Natural killer cell (primary cell): ENCODE results near the gene WLS. TPM values are rescaled to one million over a fixed set of nuclear protein-coding genes. Genes with fewer than 3 reads are reported as not detected.

ENCODE experiments used
- ATAC-seq, 3 donors: fragments of 150-1000 bp in 2 of 3; fragments of 200-7000 bp in 1 of 3; cut with Tn5 transposase; 1 replicate in 1 of 3; 2 replicates in 2 of 3; pipeline ENCODE4 v1.10.0; 2021; ENCODE audit warnings: mild to moderate bottlenecking in 2 of 3, moderate library complexity in 2 of 3
- DNase-seq, 2 donors: peaks; one replicate each; pipeline versions ENCODE4 v3.0.0 to v3.0.0-alpha.2; 2013 to 2021; ENCODE audit warnings: mixed read lengths in 1 of 2
- H3K27ac ChIP-seq: one replicate; pipeline ENCODE4 v1.5.1; 2013; ENCODE audit warnings: mild to moderate bottlenecking, low read length
- H3K27me3 ChIP-seq: one replicate; pipeline ENCODE4 v1.6.1; 2013; ENCODE audit warnings: low read length; ENCODE audit not compliant: control insufficient read depth, insufficient read depth
- H3K36me3 ChIP-seq: one replicate; pipeline ENCODE4 v1.6.1; 2013; ENCODE audit warnings: low read length; ENCODE audit not compliant: control insufficient read depth, insufficient read depth
- H3K4me1 ChIP-seq: one replicate; pipeline ENCODE4 v1.6.1; 2013; ENCODE audit warnings: low read length; ENCODE audit not compliant: control insufficient read depth, insufficient read depth
- H3K4me3 ChIP-seq: one replicate; pipeline ENCODE4 v1.5.1; 2013; ENCODE audit warnings: low read length
- H3K9me3 ChIP-seq: one replicate; pipeline ENCODE4 v1.6.1; 2013; ENCODE audit warnings: low read length; ENCODE audit not compliant: control insufficient read depth, insufficient read depth
- H3K27ac Mint-ChIP-seq, 2 donors: one replicate each; pipeline ENCODE4 v1.8.0; 2022; ENCODE audit warnings: mild to moderate bottlenecking in 2 of 2, mixed read lengths in 2 of 2, moderate library complexity in 1 of 2
- H3K27me3 Mint-ChIP-seq, 2 donors: one replicate each; pipeline ENCODE4 v1.8.0; 2022; ENCODE audit warnings: low read depth in 2 of 2, mixed read lengths in 2 of 2
- H3K36me3 Mint-ChIP-seq: one replicate; pipeline ENCODE4 v1.8.0; 2022; ENCODE audit warnings: mixed read lengths
- H3K4me1 Mint-ChIP-seq, 2 donors: one replicate each; pipeline ENCODE4 v1.8.0; 2022; ENCODE audit warnings: mixed read lengths in 2 of 2
- H3K4me3 Mint-ChIP-seq: one replicate; pipeline ENCODE4 v1.8.0; 2022; ENCODE audit warnings: mild to moderate bottlenecking, moderate library complexity, mixed read lengths
- H3K9me3 Mint-ChIP-seq, 2 donors: one replicate each; pipeline ENCODE4 v1.8.0; 2022; ENCODE audit warnings: mixed read lengths in 2 of 2
- WGBS: methylation state at CpG from one replicate; pipeline ENCODE4 v1.1.7; 2013; ENCODE audit warnings: missing lambda C conversion rate; ENCODE audit not compliant: insufficient coverage; 5-methylcytosine and 5-hydroxymethylcytosine counted together
- intact Hi-C: fragments of 100-400 bp; cut with micrococcal nuclease; formaldehyde crosslinking; loops from one replicate; pipeline ENCODE4 v1.14.2; 2022
- total RNA-seq, 4 donors: library from RNA; stranded (reverse); fragments of 120-200 nt in 1 of 4; gene quantifications; one replicate each; pipeline versions ENCODE4 v1.2.3 to v1.2.4, GENCODE V29; 2013 to 2022
- TF ChIP-seq, protein P1 (sequence below): fragments of 200-600 bp; IDR thresholded peaks from one replicate; pipeline ENCODE4 v1.8.0; 2022; ENCODE audit warnings: antibody characterized with exemption

Gene WLS
- total RNA-seq, 3 donors from 2014 or later (not counting 1 experiment from before 2014, with no cell fraction given), result 0.75 to 1.4 TPM; not detected in 1

DNA sequence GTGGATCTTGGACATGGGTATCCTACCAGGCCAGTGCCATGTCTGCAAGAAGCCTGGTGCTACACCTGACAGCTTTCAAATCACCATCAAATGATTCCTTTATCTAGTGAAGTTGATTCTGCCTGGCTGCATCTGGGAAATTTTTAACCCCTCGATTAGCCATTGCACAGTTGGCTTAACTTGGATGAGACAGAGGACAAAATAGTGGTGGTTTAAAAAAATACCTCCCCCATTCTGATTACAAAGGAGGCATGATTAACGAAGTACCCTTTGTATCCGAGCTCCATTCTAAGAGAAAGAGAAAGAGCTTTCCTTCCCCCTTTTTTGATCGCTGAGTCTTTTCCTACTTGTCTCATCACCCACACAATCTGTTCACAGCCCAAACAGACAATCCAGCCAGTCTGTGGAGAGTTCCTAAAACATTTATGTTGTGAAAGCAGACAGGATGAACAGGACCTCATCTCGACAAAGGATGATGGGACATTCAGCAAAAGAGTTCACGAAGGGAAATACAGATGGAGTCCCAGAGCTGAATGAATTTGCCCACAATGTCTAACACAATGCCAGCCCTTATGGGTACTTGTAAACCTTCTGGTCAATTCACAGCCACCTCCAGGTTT is 20.5 kb downstream of the WLS start:
- Histone ChIP-seq H3K27me3 (no peaks in the 10 kb centered on the region), H3K36me3 (no peaks in the 10 kb centered on the region), H3K9me3 (no peaks in the 10 kb centered on the region), H3K4me3 (no peak overlapping the region), H3K27ac (no peak overlapping the region), H3K4me1 (no peaks in the 10 kb centered on the region)
- TF ChIP-seq, protein P1, sequence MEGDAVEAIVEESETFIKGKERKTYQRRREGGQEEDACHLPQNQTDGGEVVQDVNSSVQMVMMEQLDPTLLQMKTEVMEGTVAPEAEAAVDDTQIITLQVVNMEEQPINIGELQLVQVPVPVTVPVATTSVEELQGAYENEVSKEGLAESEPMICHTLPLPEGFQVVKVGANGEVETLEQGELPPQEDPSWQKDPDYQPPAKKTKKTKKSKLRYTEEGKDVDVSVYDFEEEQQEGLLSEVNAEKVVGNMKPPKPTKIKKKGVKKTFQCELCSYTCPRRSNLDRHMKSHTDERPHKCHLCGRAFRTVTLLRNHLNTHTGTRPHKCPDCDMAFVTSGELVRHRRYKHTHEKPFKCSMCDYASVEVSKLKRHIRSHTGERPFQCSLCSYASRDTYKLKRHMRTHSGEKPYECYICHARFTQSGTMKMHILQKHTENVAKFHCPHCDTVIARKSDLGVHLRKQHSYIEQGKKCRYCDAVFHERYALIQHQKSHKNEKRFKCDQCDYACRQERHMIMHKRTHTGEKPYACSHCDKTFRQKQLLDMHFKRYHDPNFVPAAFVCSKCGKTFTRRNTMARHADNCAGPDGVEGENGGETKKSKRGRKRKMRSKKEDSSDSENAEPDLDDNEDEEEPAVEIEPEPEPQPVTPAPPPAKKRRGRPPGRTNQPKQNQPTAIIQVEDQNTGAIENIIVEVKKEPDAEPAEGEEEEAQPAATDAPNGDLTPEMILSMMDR, result no peak
- H3K27ac Mint-ChIP-seq, result no peak overlapping the region
- no peaks in the 10 kb centered on the region for H3K27me3 Mint-ChIP-seq
- ATAC-seq (no peak), DNase-seq (no peak)
- no peaks in the 10 kb centered on the region for H3K4me1 Mint-ChIP-seq
- intact Hi-C loops, result no loop called here
- WGBS, result 80% methylated on average over 4 of the region's 6 CpGs
- H3K36me3 Mint-ChIP-seq, result no peaks in the 10 kb centered on the region
- H3K4me3 Mint-ChIP-seq, result no peak overlapping the region
- peaks cover 0 to under 1% of the 10 kb centered on the region in 2 donors for H3K9me3 Mint-ChIP-seq

DNA sequence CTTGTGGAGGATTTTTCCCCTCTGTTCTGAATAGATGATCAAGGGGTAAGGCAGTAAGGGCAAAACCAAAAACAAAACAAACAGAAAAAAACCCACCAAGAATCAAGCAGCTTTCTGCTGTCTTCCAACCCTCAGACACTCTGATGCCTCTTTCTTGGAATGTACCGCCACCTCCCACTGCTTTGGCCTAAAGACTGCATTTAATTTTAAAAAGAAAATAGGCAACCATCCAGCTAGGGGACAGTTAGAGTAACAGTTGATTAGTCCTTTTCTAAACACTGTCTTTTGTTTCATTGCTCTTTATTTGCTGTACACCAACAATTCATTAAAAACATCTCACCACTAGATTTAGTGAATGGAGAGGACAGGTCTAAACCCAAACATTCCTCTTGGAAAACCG is 21.5 kb downstream of the WLS start:
- no peak overlapping the region for H3K4me3 Mint-ChIP-seq
- intact Hi-C loops, result no loop called here

DNA sequence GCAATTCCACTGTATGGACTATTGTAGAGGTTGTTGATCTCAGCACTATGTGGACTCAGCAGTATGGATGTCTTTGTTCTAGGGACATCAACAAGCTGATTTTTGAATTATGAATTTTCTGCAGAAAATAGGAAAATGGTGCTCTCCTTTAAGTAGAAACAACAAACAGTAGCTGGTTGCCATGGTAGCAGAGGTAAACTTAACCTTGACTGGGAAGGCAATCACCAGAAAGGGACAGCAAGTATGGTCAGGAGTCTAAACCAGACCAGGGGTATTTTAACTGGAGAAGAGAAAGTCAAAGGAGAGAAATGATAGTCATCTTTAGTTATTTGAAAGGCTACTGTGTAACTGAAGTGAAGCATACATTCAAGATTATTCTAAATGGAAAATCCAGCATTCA is 22.3 kb downstream of the WLS start:
- DNase-seq (no peak), ATAC-seq (no peak)
- Mint-ChIP-seq H3K9me3 (peaks cover 0 to 2% of the 10 kb centered on the region in 2 donors), H3K4me1 (no peaks in the 10 kb centered on the region), H3K27ac (no peak overlapping the region), H3K36me3 (no peaks in the 10 kb centered on the region), H3K27me3 (no peaks in the 10 kb centered on the region), H3K4me3 (no peak overlapping the region)
- H3K4me1 ChIP-seq, result no peaks in the 10 kb centered on the region
- no peaks in the 10 kb centered on the region for H3K36me3 ChIP-seq
- H3K27me3 ChIP-seq, result no peaks in the 10 kb centered on the region
- no peak overlapping the region for H3K4me3 ChIP-seq
- no peak overlapping the region for H3K27ac ChIP-seq
- TF ChIP-seq, protein P1, result no peak
- H3K9me3 ChIP-seq, result no peaks in the 10 kb centered on the region
- intact Hi-C loops, result no loop called here

More for the DNA sequence above, 21.5 kb downstream of the WLS start:
- Mint-ChIP-seq H3K4me1 (no peaks in the 10 kb centered on the region), H3K27ac (no peak overlapping the region), H3K36me3 (no peaks in the 10 kb centered on the region), H3K9me3 (peaks cover 0 to 2% of the 10 kb centered on the region in 2 donors), H3K27me3 (no peaks in the 10 kb centered on the region)
- WGBS, result 83% methylated on average over 1 of the region's 2 CpGs
- DNase-seq (no peak), ATAC-seq (no peak)
- no peaks in the 10 kb centered on the region for H3K4me1 ChIP-seq
- no peak overlapping the region for H3K4me3 ChIP-seq
- no peaks in the 10 kb centered on the region for H3K36me3 ChIP-seq
- TF ChIP-seq, protein P1, result no peak
- H3K27me3 ChIP-seq, result no peaks in the 10 kb centered on the region
- no peak overlapping the region for H3K27ac ChIP-seq
- H3K9me3 ChIP-seq, result no peaks in the 10 kb centered on the region
